ENCODE data around the gene C12orf50. TPM values are rescaled to one million over a fixed set of nuclear protein-coding genes. Genes with fewer than 3 reads are reported as not detected.

C12orf50 gene
- total and polyA plus RNA-seq, 2 experiments from 2014 or later, result 0.03 TPM; not detected in 1

GRCh38 chr12:88017964-88018363, 11.2 kb downstream of the C12orf50 start:
- H3K27ac ChIP-seq (ENCODE audit: low read depth), result no peak overlapping the region
- Mint-ChIP-seq H3K4me1 (no peaks in the 10 kb centered on the region), H3K27ac (no peak overlapping the region), H3K4me3 (no peak overlapping the region), H3K9me3 (peaks cover 43% of the 10 kb centered on the region), H3K27me3 (ENCODE audit: insufficient read depth, low read depth, poor library complexity) (no peaks in the 10 kb centered on the region), H3K36me3 (ENCODE audit: low read depth) (peaks cover 27% of the 10 kb centered on the region; the same call in 2 of the 3 replicates)
- no peaks in the 10 kb centered on the region for H3K27me3 ChIP-seq (ENCODE audit: insufficient read depth)
- DNase-seq (ENCODE audit: low spot score) (no peak), ATAC-seq (no peak)
- peaks cover 4% of the 10 kb centered on the region; the same call in 1 of the 2 replicates for H3K36me3 ChIP-seq (ENCODE audit: insufficient read depth)
- H3K9me2 ChIP-seq (ENCODE audit: insufficient read depth), result peaks cover 5% of the 10 kb centered on the region; the same call in 1 of the 2 replicates
- no peaks in the 10 kb centered on the region for H4K20me1 ChIP-seq (replicated peaks; ENCODE audit: insufficient read depth)
- no peaks in the 10 kb centered on the region for H3K4me1 ChIP-seq (ENCODE audit: insufficient read depth)
- H3F3A ChIP-seq (replicated peaks; ENCODE audit: low read depth), result no peaks in the 10 kb centered on the region
- H3K4me3 ChIP-seq, result no peak overlapping the region
- TF ChIP-seq ETS1 (IDR thresholded peaks at IDR 0.05) (no peak), ZNF331 (CRISPR knock-in tag; IDR thresholded peaks at IDR 0.05; ENCODE audit: low read depth) (no peak), REST (IDR thresholded peaks at IDR 0.05; ENCODE audit: unreplicated experiment) (no peak), EZH2 (IDR thresholded peaks at IDR 0.05; ENCODE audit: low read depth, unreplicated experiment) (no peak), ZNF462 (CRISPR knock-in tag; IDR thresholded peaks at IDR 0.05) (no peak), CTCF (conservative IDR thresholded peaks at IDR 0.05; ENCODE audit: low read depth in 2 of 2) (no peak), CREB1 (CRISPR knock-in tag; IDR thresholded peaks at IDR 0.05; ENCODE audit: low read depth) (no peak), ZNF114 (CRISPR knock-in tag; IDR thresholded peaks at IDR 0.05) (no peak), STAT1 (IDR thresholded peaks at IDR 0.05; ENCODE audit: unreplicated experiment) (no peak), NANOG (IDR thresholded peaks at IDR 0.05; ENCODE audit: borderline replicate concordance) (no peak), JUNB (IDR thresholded peaks at IDR 0.05; ENCODE audit: unreplicated experiment) (no peak), POLR2AphosphoS5 (IDR thresholded peaks at IDR 0.05; ENCODE audit: low read depth) (no peak), EZH2phosphoT487 (IDR thresholded peaks at IDR 0.05; ENCODE audit: unreplicated experiment) (no peak)
- H2AFZ ChIP-seq, result no peak overlapping the region
- no peaks in the 10 kb centered on the region for H3K79me2 ChIP-seq (replicated peaks; ENCODE audit: insufficient read depth)
- H3K4me2 ChIP-seq, result no peak overlapping the region
